Osteocyte (in vitro differentiated cells): ENCODE results near the gene PTPRG. TPM values are rescaled to one million over a fixed set of nuclear protein-coding genes. Genes with fewer than 3 reads are reported as not detected.

Experiments
- DNase-seq: peaks from one replicate; pipeline ENCODE4 v3.0.0; 2021; ENCODE audit warnings: mixed read lengths; ENCODE audit not compliant: unreplicated experiment; ENCODE audit errors: extremely low spot score
- H3K27ac Mint-ChIP-seq: one replicate; pipeline ENCODE4 v1.8.0; 2021; ENCODE audit warnings: mild to moderate bottlenecking, mixed read lengths; ENCODE audit not compliant: unreplicated experiment
- H3K27me3 Mint-ChIP-seq: one replicate; pipeline ENCODE4 v1.8.0; 2021; ENCODE audit warnings: mixed read lengths; ENCODE audit not compliant: unreplicated experiment
- H3K36me3 Mint-ChIP-seq: one replicate; pipeline ENCODE4 v1.8.0; 2021; ENCODE audit warnings: mixed read lengths; ENCODE audit not compliant: unreplicated experiment
- H3K4me1 Mint-ChIP-seq: one replicate; pipeline ENCODE4 v1.8.0; 2021; ENCODE audit warnings: mixed read lengths; ENCODE audit not compliant: unreplicated experiment
- H3K4me3 Mint-ChIP-seq: one replicate; pipeline ENCODE4 v1.8.0; 2021; ENCODE audit warnings: mild to moderate bottlenecking, moderate library complexity, mixed read lengths; ENCODE audit not compliant: unreplicated experiment
- H3K9me3 Mint-ChIP-seq: one replicate; pipeline ENCODE4 v1.8.0; 2021; ENCODE audit warnings: mixed read lengths; ENCODE audit not compliant: unreplicated experiment
- total RNA-seq: library from RNA; stranded (reverse); gene quantifications from 2 replicates; pipeline ENCODE4 v1.2.1, GENCODE V29; 2021
- TF ChIP-seq, protein P1 (sequence below): fragments of 200-600 bp; sonication (generic); IDR thresholded peaks from 2 replicates; pipeline ENCODE4 v1.5.0; 2021; ENCODE audit warnings: antibody characterized with exemption, mild to moderate bottlenecking, moderate library complexity

The PTPRG gene
- total RNA-seq, 1 donor from 2014 or later: 48.1 TPM

DNA sequence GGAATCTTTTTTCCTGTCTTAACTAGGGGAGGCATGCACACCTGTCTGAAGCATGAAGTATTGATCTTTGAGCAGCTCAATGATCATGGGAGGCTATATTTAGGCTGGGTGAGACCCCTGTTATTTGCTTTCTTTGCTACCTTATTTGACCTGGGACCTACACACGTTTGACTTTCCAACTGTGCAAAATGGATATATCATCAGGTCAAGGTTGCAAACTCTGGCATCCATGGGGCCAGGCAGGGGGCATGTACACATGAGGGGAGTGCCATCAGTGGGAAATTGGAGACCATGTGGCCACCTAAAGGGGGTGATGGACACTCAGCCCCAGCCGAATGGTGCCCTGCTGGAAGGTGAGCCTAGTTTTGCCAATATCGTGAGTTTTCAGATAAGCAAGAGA lies 637.8 kb downstream of the PTPRG start:
- no peaks in the 10 kb centered on the region for H3K4me1 Mint-ChIP-seq

DNA sequence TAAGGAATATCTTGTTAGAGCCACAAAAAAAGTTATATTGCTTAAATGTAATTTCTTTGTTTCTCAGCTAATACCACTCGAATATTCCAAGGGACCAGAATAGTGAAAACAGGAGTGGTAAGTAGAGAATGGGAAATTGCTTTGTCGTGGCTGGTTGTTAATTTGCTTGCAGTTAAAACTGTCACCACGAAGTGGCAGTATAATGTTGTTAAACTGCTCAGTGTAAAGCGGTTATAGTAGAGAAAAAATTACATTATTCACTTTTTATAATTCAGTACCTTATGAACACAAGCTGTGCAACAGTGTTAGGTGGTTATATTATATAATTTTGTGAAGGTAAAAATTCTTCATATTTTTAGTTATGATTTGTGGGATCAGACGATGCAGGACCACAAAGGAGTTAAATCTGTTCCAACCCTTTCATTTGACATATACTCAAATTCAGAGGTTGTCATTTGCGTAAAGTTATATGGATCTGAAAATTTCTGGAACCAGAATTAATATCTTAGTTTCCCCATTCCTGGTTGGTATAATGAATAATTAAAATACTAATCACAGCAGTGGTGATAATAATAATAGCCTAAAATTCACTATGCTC lies 640.2 kb downstream of the PTPRG start:
- Mint-ChIP-seq H3K9me3 (no peaks in the 10 kb centered on the region), H3K27ac (no peak overlapping the region), H3K36me3 (peaks cover 8% of the 10 kb centered on the region), H3K27me3 (no peaks in the 10 kb centered on the region), H3K4me3 (no peak overlapping the region), H3K4me1 (no peaks in the 10 kb centered on the region)
- DNase-seq: no peak
- TF ChIP-seq, protein P1, sequence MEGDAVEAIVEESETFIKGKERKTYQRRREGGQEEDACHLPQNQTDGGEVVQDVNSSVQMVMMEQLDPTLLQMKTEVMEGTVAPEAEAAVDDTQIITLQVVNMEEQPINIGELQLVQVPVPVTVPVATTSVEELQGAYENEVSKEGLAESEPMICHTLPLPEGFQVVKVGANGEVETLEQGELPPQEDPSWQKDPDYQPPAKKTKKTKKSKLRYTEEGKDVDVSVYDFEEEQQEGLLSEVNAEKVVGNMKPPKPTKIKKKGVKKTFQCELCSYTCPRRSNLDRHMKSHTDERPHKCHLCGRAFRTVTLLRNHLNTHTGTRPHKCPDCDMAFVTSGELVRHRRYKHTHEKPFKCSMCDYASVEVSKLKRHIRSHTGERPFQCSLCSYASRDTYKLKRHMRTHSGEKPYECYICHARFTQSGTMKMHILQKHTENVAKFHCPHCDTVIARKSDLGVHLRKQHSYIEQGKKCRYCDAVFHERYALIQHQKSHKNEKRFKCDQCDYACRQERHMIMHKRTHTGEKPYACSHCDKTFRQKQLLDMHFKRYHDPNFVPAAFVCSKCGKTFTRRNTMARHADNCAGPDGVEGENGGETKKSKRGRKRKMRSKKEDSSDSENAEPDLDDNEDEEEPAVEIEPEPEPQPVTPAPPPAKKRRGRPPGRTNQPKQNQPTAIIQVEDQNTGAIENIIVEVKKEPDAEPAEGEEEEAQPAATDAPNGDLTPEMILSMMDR: peak; percentile 74

More for the DNA sequence above, 637.8 kb downstream of the PTPRG start:
- Mint-ChIP-seq H3K27me3 (no peaks in the 10 kb centered on the region), H3K27ac (no peak overlapping the region), H3K36me3 (peaks cover 6% of the 10 kb centered on the region), H3K4me3 (no peak overlapping the region), H3K9me3 (no peaks in the 10 kb centered on the region)
- no peak for DNase-seq
- TF ChIP-seq, protein P1: no peak

DNA sequence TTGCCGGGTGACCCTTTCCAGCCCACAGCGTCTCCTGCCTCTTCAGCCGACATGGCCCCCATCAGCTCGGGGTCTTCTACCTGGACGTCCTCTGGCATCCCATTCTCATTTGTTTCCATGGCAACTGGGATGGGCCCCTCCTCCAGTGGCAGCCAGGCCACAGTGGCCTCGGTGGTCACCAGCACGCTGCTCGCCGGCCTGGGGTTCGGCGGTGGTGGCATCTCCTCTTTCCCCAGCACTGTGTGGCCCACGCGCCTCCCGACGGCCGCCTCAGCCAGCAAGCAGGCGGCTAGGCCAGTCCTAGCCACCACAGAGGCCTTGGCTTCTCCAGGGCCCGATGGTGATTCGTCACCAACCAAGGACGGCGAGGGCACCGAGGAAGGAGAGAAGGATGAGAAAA lies 641.8 kb downstream of the PTPRG start:
- Mint-ChIP-seq H3K9me3 (no peaks in the 10 kb centered on the region), H3K27ac (no peak overlapping the region), H3K27me3 (no peaks in the 10 kb centered on the region), H3K4me1 (no peaks in the 10 kb centered on the region), H3K36me3 (peaks cover 8% of the 10 kb centered on the region), H3K4me3 (no peak overlapping the region)
- no peak for DNase-seq
- TF ChIP-seq, protein P1: no peak

DNA sequence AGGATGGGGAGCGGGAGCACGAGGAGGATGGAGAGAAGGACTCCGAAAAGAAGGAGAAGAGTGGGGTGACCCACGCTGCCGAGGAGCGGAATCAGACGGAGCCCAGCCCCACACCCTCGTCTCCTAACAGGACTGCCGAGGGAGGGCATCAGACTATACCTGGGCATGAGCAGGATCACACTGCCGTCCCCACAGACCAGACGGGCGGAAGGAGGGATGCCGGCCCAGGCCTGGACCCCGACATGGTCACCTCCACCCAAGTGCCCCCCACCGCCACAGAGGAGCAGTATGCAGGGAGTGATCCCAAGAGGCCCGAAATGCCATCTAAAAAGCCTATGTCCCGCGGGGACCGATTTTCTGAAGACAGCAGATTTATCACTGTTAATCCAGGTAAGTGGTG lies 642.2 kb downstream of the PTPRG start:
- DNase-seq: no peak
- TF ChIP-seq, protein P1: no peak
- Mint-ChIP-seq H3K4me1 (no peaks in the 10 kb centered on the region), H3K4me3 (no peak overlapping the region), H3K27ac (no peak overlapping the region), H3K9me3 (no peaks in the 10 kb centered on the region), H3K36me3 (peaks cover 8% of the 10 kb centered on the region), H3K27me3 (no peaks in the 10 kb centered on the region)

DNA sequence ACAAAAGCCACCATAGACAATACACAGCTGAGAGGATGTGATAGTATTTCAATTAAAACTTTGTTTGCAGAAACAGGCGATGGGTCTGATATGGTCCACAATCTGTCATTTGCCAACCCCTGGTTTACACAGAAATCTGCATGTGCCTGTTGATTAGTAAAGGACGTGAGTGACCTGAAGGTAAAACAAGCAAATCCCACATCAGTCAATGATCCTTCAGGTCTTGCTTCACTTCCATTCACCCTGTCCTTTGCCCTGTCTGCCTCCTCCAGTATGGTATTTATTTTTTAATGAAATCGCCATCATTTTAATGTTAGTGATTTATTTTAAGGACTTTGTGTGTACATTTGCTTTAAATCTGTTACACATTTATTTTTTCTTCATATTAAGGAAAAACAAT lies 645.8 kb downstream of the PTPRG start:
- Mint-ChIP-seq H3K36me3 (peaks cover 8% of the 10 kb centered on the region), H3K9me3 (no peaks in the 10 kb centered on the region), H3K27me3 (no peaks in the 10 kb centered on the region), H3K4me3 (no peak overlapping the region), H3K4me1 (no peaks in the 10 kb centered on the region), H3K27ac (no peak overlapping the region)
- TF ChIP-seq, protein P1: no peak
- no peak for DNase-seq
